HL-60 (cell line): Measurements from ENCODE around the gene RSPO3.

Experiments
- DNase-seq, 2 experiments: peaks; one replicate each; pipeline ENCODE4 v3.0.0-alpha.2; 2010 to 2020; ENCODE audit warnings: low read depth in 1 of 2, low spot score in 1 of 2
- H3K27ac ChIP-seq: fragments of 250-450 bp; sonication (Bioruptor Pico); replicated peaks from 2 replicates; pipeline ENCODE4 v1.5.1; 2020; ENCODE audit warnings: mild to moderate bottlenecking, moderate library complexity
- H3K27me3 ChIP-seq: fragments of 250-450 bp; sonication (Bioruptor Pico); 2 replicates; pipeline ENCODE4 v1.5.1; 2021; ENCODE audit warnings: mild to moderate bottlenecking, moderate library complexity; ENCODE audit not compliant: insufficient read depth, poor library complexity, severe bottlenecking
- H3K4me3 ChIP-seq: replicated peaks from 2 replicates; pipeline ENCODE4 v1.5.1; 2011; ENCODE audit warnings: mild to moderate bottlenecking, control low read depth, low read length; ENCODE audit not compliant: insufficient read depth
- GABPA ChIP-seq: IDR thresholded peaks from 2 replicates; pipeline ENCODE4 v1.6.1; 2012; ENCODE audit warnings: low read depth
- POLR2AphosphoS5 ChIP-seq: IDR thresholded peaks from 2 replicates; pipeline ENCODE4 v1.6.1; 2012; ENCODE audit warnings: low read depth
- SPI1 ChIP-seq: IDR thresholded peaks from 2 replicates; pipeline ENCODE4 v1.6.1; 2012; ENCODE audit warnings: low read depth, mild to moderate bottlenecking, borderline replicate concordance
- TF ChIP-seq, protein P1 (sequence below): IDR thresholded peaks from 2 replicates; pipeline ENCODE4 v1.6.1; 2012; ENCODE audit warnings: low read depth; ENCODE audit not compliant: insufficient replicate concordance
- TF ChIP-seq, protein P2 (sequence below): IDR thresholded peaks from one replicate; pipeline ENCODE4 v1.5.1; 2011; ENCODE audit warnings: low read length, control low read depth, inconsistent platforms; ENCODE audit not compliant: insufficient read depth

The RSPO3 gene

DNA sequence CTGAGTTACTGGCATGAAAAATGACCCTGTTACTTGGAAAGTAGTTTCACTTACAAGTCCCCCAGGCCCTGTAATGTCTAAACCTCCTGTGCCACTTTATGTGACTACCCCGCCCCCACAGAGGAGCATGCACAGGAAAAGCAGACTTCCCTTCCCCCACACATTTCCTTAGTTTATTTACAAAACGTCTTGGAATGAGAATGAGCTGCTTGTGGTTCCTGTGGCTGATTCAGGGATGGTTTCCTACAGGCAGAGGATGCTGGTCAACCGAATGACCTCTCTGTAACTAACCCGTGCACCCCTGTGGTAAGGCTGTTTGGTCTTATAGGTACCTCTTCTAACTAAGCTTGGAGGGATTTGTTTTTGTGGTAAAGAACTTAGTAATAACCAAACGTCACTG lies 28.5 kb downstream of the RSPO3 start:
- no peak overlapping the region for H3K27ac ChIP-seq

DNA sequence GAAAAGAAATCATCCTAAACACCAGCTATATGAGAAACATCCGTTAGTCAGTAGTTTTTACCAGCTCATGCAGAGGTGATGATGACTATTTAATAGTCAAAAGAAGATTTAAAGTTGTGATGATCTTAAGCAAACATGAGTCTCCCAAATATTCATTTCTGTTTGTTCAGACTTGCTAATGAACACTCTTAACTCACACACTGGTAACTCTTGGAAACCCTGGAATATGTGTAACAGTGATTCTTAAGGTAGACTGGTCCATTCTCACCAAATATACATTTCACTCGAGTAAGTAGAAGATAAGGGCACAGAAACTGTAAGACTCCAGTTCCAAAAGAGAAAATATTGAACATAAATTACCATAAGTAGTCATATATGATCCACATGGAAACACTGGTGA lies 29.1 kb downstream of the RSPO3 start:
- DNase-seq = no peak
- H3K27me3 ChIP-seq = no peaks in the 10 kb centered on the region
- no peak overlapping the region for H3K4me3 ChIP-seq
- no peak for TF ChIP-seq SPI1
- TF ChIP-seq, protein P1, sequence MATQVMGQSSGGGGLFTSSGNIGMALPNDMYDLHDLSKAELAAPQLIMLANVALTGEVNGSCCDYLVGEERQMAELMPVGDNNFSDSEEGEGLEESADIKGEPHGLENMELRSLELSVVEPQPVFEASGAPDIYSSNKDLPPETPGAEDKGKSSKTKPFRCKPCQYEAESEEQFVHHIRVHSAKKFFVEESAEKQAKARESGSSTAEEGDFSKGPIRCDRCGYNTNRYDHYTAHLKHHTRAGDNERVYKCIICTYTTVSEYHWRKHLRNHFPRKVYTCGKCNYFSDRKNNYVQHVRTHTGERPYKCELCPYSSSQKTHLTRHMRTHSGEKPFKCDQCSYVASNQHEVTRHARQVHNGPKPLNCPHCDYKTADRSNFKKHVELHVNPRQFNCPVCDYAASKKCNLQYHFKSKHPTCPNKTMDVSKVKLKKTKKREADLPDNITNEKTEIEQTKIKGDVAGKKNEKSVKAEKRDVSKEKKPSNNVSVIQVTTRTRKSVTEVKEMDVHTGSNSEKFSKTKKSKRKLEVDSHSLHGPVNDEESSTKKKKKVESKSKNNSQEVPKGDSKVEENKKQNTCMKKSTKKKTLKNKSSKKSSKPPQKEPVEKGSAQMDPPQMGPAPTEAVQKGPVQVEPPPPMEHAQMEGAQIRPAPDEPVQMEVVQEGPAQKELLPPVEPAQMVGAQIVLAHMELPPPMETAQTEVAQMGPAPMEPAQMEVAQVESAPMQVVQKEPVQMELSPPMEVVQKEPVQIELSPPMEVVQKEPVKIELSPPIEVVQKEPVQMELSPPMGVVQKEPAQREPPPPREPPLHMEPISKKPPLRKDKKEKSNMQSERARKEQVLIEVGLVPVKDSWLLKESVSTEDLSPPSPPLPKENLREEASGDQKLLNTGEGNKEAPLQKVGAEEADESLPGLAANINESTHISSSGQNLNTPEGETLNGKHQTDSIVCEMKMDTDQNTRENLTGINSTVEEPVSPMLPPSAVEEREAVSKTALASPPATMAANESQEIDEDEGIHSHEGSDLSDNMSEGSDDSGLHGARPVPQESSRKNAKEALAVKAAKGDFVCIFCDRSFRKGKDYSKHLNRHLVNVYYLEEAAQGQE = no peak
- TF ChIP-seq, protein P2, sequence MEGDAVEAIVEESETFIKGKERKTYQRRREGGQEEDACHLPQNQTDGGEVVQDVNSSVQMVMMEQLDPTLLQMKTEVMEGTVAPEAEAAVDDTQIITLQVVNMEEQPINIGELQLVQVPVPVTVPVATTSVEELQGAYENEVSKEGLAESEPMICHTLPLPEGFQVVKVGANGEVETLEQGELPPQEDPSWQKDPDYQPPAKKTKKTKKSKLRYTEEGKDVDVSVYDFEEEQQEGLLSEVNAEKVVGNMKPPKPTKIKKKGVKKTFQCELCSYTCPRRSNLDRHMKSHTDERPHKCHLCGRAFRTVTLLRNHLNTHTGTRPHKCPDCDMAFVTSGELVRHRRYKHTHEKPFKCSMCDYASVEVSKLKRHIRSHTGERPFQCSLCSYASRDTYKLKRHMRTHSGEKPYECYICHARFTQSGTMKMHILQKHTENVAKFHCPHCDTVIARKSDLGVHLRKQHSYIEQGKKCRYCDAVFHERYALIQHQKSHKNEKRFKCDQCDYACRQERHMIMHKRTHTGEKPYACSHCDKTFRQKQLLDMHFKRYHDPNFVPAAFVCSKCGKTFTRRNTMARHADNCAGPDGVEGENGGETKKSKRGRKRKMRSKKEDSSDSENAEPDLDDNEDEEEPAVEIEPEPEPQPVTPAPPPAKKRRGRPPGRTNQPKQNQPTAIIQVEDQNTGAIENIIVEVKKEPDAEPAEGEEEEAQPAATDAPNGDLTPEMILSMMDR = no peak
- TF ChIP-seq GABPA = no peak
- TF ChIP-seq POLR2AphosphoS5 = no peak
- no peak overlapping the region for H3K27ac ChIP-seq

More for the DNA sequence above, 28.5 kb downstream of the RSPO3 start:
- Histone ChIP-seq H3K4me3 (no peak overlapping the region), H3K27me3 (no peaks in the 10 kb centered on the region)
- TF ChIP-seq POLR2AphosphoS5 = no peak
- no peak for TF ChIP-seq GABPA
- TF ChIP-seq, protein P1 = no peak
- TF ChIP-seq, protein P2 = no peak
- TF ChIP-seq SPI1 = no peak
- no peak for DNase-seq

DNA sequence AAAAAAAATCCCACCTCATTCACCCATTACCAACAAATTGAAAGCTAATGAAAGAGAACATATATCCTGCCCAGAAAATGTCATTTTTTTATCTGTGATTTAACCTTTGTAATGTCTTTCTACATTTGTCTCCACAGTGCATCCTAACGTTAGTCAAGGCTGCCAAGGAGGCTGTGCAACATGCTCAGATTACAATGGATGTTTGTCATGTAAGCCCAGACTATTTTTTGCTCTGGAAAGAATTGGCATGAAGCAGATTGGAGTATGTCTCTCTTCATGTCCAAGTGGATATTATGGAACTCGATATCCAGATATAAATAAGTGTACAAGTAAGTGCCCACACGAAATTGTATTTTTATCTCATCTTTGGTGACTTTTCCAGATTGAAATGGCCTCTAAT lies 30.0 kb downstream of the RSPO3 start:
- H3K27me3 ChIP-seq = no peaks in the 10 kb centered on the region
- TF ChIP-seq, protein P1 = no peak
- TF ChIP-seq, protein P2 = no peak
- TF ChIP-seq SPI1 = no peak
- no peak overlapping the region for H3K4me3 ChIP-seq
- no peak overlapping the region for H3K27ac ChIP-seq
- DNase-seq = no peak
